ENCODE results near the gene HSPA5. TPM values are rescaled to one million over a fixed set of nuclear protein-coding genes. Genes with fewer than 3 reads are reported as not detected.

HSPA5 gene
- total RNA-seq, 2 donors from 2014 or later: 245 to 487 TPM

GRCh38 chr9:125261501-125262293 is 20.6 kb upstream of the HSPA5 start, which contains the start of gene GAPVD1:
TSS of gene GAPVD1 (plus strand) at chr9:125261826. CDS start at chr9:125298922, 37,096 bp downstream.
- DNase-seq: peak; percentile 97
- H3K4me3 Mint-ChIP-seq: peak within 1 kb of the TSS; percentile 98
- Histone ChIP-seq H3K9me3 (ENCODE audit: control insufficient read depth, low read length) (no peaks in the 10 kb centered on the region), H3K36me3 (ENCODE audit: control insufficient read depth, insufficient read depth, low read length) (peaks cover 16% of the 10 kb centered on the region), H3K4me1 (ENCODE audit: control insufficient read depth, insufficient read depth, low read length) (peaks cover 3% of the 10 kb centered on the region), H3K4me3 (ENCODE audit: low read length) (peak within 1 kb of the TSS; percentile 95), H3K27me3 (ENCODE audit: control insufficient read depth, insufficient read depth, low read length, poor library complexity, severe bottlenecking) (no peaks in the 10 kb centered on the region), H3K27ac (ENCODE audit: low read depth, low read length) (no peak within 1 kb of the TSS), H3K9ac (ENCODE audit: extremely low read depth, low read length, poor library complexity, severe bottlenecking) (peak within 1 kb of the TSS; percentile 62)
- H3K27me3 Mint-ChIP-seq (ENCODE audit: insufficient read depth): no peaks in the 10 kb centered on the region
- H3K4me1 Mint-ChIP-seq: peaks cover 8% of the 10 kb centered on the region
- H3K36me3 Mint-ChIP-seq (ENCODE audit: low read depth): peaks cover 12% of the 10 kb centered on the region
- 3 to 5% methylated on average over 6 to 72 of the region's 72 CpGs for WGBS, 2 experiments (ENCODE audit: insufficient coverage in 1 of 2, insufficient read length in 1 of 2)
- peaks cover 3% of the 10 kb centered on the region for H3K9me3 Mint-ChIP-seq
- TF ChIP-seq, protein P1, sequence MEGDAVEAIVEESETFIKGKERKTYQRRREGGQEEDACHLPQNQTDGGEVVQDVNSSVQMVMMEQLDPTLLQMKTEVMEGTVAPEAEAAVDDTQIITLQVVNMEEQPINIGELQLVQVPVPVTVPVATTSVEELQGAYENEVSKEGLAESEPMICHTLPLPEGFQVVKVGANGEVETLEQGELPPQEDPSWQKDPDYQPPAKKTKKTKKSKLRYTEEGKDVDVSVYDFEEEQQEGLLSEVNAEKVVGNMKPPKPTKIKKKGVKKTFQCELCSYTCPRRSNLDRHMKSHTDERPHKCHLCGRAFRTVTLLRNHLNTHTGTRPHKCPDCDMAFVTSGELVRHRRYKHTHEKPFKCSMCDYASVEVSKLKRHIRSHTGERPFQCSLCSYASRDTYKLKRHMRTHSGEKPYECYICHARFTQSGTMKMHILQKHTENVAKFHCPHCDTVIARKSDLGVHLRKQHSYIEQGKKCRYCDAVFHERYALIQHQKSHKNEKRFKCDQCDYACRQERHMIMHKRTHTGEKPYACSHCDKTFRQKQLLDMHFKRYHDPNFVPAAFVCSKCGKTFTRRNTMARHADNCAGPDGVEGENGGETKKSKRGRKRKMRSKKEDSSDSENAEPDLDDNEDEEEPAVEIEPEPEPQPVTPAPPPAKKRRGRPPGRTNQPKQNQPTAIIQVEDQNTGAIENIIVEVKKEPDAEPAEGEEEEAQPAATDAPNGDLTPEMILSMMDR (conservative IDR thresholded peaks at IDR 0.05): peak; percentile 59
- peak within 1 kb of the TSS; percentile 90 for H3K27ac Mint-ChIP-seq

- H3K36me3 ChIP-seq (ENCODE audit: control insufficient read depth, insufficient read depth, low read length): peaks cover 12% of the 10 kb centered on the region
- Mint-ChIP-seq H3K27ac (peak overlapping the region; percentile 21), H3K27me3 (ENCODE audit: insufficient read depth) (no peaks in the 10 kb centered on the region), H3K4me1 (peaks cover 8% of the 10 kb centered on the region), H3K4me3 (peak overlapping the region; percentile 98), H3K36me3 (ENCODE audit: low read depth) (peaks cover 7% of the 10 kb centered on the region), H3K9me3 (peaks cover 3% of the 10 kb centered on the region)
- no peak overlapping the region for H3K4me3 ChIP-seq (ENCODE audit: low read length)
- H3K27ac ChIP-seq (ENCODE audit: low read depth, low read length): no peak overlapping the region
- TF ChIP-seq, protein P1 (conservative IDR thresholded peaks at IDR 0.05): no peak
- H3K27me3 ChIP-seq (ENCODE audit: control insufficient read depth, insufficient read depth, low read length, poor library complexity, severe bottlenecking): no peaks in the 10 kb centered on the region
- no peaks in the 10 kb centered on the region for H3K9me3 ChIP-seq (ENCODE audit: control insufficient read depth, low read length)
- H3K9ac ChIP-seq (ENCODE audit: extremely low read depth, low read length, poor library complexity, severe bottlenecking): no peak overlapping the region
- no peak for DNase-seq
- H3K4me1 ChIP-seq (ENCODE audit: control insufficient read depth, insufficient read depth, low read length): peaks cover 3% of the 10 kb centered on the region
These were observed 19.4 kb upstream of the HSPA5 start for GRCh38 chr9:125260561-125260960.

DNA sequence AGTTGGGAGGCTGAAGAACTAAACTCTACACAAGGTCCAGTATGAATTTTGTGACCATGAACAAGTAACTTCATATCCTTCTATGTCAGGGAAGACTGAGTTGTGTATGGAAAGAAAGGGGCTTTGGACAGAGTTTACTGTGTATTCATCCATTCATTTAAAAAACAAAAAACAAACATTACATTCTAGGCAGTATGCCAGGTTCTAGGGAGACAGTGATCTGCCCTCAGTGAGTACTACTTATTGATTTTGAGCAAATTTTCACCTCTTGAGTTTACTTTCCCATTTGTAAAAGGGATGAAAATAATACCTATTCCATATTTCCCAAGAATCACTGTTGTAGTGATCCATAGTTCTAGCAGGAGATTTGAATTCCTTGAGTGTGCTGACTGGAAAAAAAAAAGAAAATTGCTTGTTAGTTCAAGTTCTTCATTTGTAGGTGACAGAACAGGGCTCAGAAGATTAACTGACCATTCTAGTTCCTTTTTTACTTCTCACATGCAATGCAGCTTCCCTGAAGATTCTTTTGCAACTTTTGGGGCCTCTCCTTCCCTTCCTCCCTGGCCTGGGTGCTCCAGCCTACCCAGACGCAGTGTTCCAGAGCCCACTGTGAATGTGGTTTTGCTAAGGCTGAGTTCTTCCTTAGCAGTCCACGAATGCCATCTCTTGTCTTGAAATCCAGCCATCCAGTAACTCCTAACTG is 17.8 kb upstream of the HSPA5 start:
- no peak overlapping the region for H3K27ac Mint-ChIP-seq
- Histone ChIP-seq H3K36me3 (ENCODE audit: control insufficient read depth, insufficient read depth, low read length) (peaks cover 5% of the 10 kb centered on the region), H3K4me3 (ENCODE audit: low read length) (no peak overlapping the region), H3K27me3 (ENCODE audit: control insufficient read depth, insufficient read depth, low read length, poor library complexity, severe bottlenecking) (no peaks in the 10 kb centered on the region), H3K9ac (ENCODE audit: extremely low read depth, low read length, poor library complexity, severe bottlenecking) (no peak overlapping the region), H3K4me1 (ENCODE audit: control insufficient read depth, insufficient read depth, low read length) (peaks cover 3% of the 10 kb centered on the region), H3K27ac (ENCODE audit: low read depth, low read length) (no peak overlapping the region), H3K9me3 (ENCODE audit: control insufficient read depth, low read length) (no peaks in the 10 kb centered on the region)
- TF ChIP-seq, protein P1 (conservative IDR thresholded peaks at IDR 0.05): no peak
- DNase-seq: no peak
- H3K9me3 Mint-ChIP-seq: peaks cover 3% of the 10 kb centered on the region
- H3K4me3 Mint-ChIP-seq: no peak overlapping the region
- H3K27me3 Mint-ChIP-seq (ENCODE audit: insufficient read depth): no peaks in the 10 kb centered on the region
- no peaks in the 10 kb centered on the region for H3K36me3 Mint-ChIP-seq (ENCODE audit: low read depth)
- 67 to 78% methylated on average over 1 to 2 of the region's 2 CpGs for WGBS, 2 experiments (ENCODE audit: insufficient coverage in 1 of 2, insufficient read length in 1 of 2)
- H3K4me1 Mint-ChIP-seq: peaks cover 8% of the 10 kb centered on the region

Measured in endodermal cell (in vitro differentiated cells).